ENCODE measurements around the gene PNRC2.

DNA sequence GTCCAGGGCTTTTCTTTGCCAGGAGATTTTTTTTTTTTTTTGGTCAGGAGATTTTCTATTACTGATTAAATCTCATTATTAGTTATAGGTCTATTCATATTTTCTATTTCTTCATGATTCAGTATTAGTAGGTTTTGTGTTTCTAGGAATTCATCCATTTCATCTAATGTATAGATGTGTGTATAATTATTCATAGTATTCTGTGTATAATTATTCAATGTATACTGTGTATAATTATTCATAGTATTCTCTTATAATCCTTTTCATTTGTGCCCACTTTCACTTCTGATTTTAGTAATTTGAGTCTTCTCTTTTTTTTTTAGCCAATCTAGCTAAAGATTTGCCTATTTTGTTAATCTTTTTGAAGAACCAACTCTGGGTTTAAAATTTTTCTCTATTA, 12.3 kb upstream of the PNRC2 start:
- TF ChIP-seq, protein P1, sequence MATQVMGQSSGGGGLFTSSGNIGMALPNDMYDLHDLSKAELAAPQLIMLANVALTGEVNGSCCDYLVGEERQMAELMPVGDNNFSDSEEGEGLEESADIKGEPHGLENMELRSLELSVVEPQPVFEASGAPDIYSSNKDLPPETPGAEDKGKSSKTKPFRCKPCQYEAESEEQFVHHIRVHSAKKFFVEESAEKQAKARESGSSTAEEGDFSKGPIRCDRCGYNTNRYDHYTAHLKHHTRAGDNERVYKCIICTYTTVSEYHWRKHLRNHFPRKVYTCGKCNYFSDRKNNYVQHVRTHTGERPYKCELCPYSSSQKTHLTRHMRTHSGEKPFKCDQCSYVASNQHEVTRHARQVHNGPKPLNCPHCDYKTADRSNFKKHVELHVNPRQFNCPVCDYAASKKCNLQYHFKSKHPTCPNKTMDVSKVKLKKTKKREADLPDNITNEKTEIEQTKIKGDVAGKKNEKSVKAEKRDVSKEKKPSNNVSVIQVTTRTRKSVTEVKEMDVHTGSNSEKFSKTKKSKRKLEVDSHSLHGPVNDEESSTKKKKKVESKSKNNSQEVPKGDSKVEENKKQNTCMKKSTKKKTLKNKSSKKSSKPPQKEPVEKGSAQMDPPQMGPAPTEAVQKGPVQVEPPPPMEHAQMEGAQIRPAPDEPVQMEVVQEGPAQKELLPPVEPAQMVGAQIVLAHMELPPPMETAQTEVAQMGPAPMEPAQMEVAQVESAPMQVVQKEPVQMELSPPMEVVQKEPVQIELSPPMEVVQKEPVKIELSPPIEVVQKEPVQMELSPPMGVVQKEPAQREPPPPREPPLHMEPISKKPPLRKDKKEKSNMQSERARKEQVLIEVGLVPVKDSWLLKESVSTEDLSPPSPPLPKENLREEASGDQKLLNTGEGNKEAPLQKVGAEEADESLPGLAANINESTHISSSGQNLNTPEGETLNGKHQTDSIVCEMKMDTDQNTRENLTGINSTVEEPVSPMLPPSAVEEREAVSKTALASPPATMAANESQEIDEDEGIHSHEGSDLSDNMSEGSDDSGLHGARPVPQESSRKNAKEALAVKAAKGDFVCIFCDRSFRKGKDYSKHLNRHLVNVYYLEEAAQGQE (IDR thresholded peaks at IDR 0.05; ENCODE audit: insufficient read depth in 1 of 2, low read depth in 2 of 2, low read length in 2 of 2) = no peak
- no peak for TF ChIP-seq POLR2AphosphoS5 (IDR thresholded peaks at IDR 0.05; ENCODE audit: low read depth, low read length)
- TF ChIP-seq FOXP2 (optimal IDR thresholded peaks at IDR 0.05; ENCODE audit: borderline replicate concordance, extremely low read depth, extremely low read length, insufficient read depth) = no peak

Measured in PFSK-1 (cell line).